ENCODE data around the gene ARL14EPL. TPM values are rescaled to one million over a fixed set of nuclear protein-coding genes. Genes with fewer than 3 reads are reported as not detected.

ARL14EPL gene
- total and polyA plus RNA-seq, 2 experiments from 2014 or later, result not detected

GRCh38 chr5:116044073-116044472, 11.8 kb downstream of the ARL14EPL start (continued):
- no peak for TF ChIP-seq ZNF462 (CRISPR knock-in tag; IDR thresholded peaks at IDR 0.05)
- no peak for TF ChIP-seq POLR2AphosphoS5 (IDR thresholded peaks at IDR 0.05; ENCODE audit: low read depth)
- no peak for TF ChIP-seq STAT1 (IDR thresholded peaks at IDR 0.05; ENCODE audit: unreplicated experiment)
- TF ChIP-seq, protein P1, sequence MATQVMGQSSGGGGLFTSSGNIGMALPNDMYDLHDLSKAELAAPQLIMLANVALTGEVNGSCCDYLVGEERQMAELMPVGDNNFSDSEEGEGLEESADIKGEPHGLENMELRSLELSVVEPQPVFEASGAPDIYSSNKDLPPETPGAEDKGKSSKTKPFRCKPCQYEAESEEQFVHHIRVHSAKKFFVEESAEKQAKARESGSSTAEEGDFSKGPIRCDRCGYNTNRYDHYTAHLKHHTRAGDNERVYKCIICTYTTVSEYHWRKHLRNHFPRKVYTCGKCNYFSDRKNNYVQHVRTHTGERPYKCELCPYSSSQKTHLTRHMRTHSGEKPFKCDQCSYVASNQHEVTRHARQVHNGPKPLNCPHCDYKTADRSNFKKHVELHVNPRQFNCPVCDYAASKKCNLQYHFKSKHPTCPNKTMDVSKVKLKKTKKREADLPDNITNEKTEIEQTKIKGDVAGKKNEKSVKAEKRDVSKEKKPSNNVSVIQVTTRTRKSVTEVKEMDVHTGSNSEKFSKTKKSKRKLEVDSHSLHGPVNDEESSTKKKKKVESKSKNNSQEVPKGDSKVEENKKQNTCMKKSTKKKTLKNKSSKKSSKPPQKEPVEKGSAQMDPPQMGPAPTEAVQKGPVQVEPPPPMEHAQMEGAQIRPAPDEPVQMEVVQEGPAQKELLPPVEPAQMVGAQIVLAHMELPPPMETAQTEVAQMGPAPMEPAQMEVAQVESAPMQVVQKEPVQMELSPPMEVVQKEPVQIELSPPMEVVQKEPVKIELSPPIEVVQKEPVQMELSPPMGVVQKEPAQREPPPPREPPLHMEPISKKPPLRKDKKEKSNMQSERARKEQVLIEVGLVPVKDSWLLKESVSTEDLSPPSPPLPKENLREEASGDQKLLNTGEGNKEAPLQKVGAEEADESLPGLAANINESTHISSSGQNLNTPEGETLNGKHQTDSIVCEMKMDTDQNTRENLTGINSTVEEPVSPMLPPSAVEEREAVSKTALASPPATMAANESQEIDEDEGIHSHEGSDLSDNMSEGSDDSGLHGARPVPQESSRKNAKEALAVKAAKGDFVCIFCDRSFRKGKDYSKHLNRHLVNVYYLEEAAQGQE (IDR thresholded peaks at IDR 0.05; ENCODE audit: unreplicated experiment), result no peak
- TF ChIP-seq ZNF331 (CRISPR knock-in tag; IDR thresholded peaks at IDR 0.05; ENCODE audit: low read depth), result no peak

GRCh38 chr5:116045821-116046220, 13.5 kb downstream of the ARL14EPL start:
- Histone ChIP-seq H2AFZ (no peak overlapping the region), H3K9me2 (ENCODE audit: insufficient read depth) (no peaks in the 10 kb centered on the region), H3K4me3 (no peak overlapping the region), H3K4me1 (ENCODE audit: insufficient read depth) (no peaks in the 10 kb centered on the region), H3K27me3 (ENCODE audit: insufficient read depth) (no peaks in the 10 kb centered on the region), H3K27ac (ENCODE audit: low read depth) (no peak overlapping the region), H3K36me3 (ENCODE audit: insufficient read depth) (no peaks in the 10 kb centered on the region), H3F3A (replicated peaks; ENCODE audit: low read depth) (no peaks in the 10 kb centered on the region), H3K79me2 (replicated peaks; ENCODE audit: insufficient read depth) (no peaks in the 10 kb centered on the region), H4K20me1 (replicated peaks; ENCODE audit: insufficient read depth) (no peaks in the 10 kb centered on the region), H3K4me2 (no peak overlapping the region)
- no peaks in the 10 kb centered on the region for H3K36me3 Mint-ChIP-seq (ENCODE audit: low read depth)
- ATAC-seq (no peak), DNase-seq (ENCODE audit: low spot score) (no peak)
- H3K27me3 Mint-ChIP-seq (ENCODE audit: insufficient read depth, low read depth, poor library complexity), result no peaks in the 10 kb centered on the region
- H3K9me3 Mint-ChIP-seq, result no peaks in the 10 kb centered on the region
- no peak overlapping the region for H3K4me3 Mint-ChIP-seq
- no peak overlapping the region for H3K27ac Mint-ChIP-seq
- peaks cover 3% of the 10 kb centered on the region; the same call in 1 of the 3 replicates for H3K4me1 Mint-ChIP-seq
- TF ChIP-seq ETS1 (IDR thresholded peaks at IDR 0.05), result no peak
- no peak for TF ChIP-seq NANOG (IDR thresholded peaks at IDR 0.05; ENCODE audit: borderline replicate concordance)
- TF ChIP-seq, protein P1 (IDR thresholded peaks at IDR 0.05; ENCODE audit: unreplicated experiment), result no peak
- TF ChIP-seq POLR2AphosphoS5 (IDR thresholded peaks at IDR 0.05; ENCODE audit: low read depth), result no peak
- TF ChIP-seq ZNF114 (CRISPR knock-in tag; IDR thresholded peaks at IDR 0.05), result no peak
- TF ChIP-seq EZH2 (IDR thresholded peaks at IDR 0.05; ENCODE audit: low read depth, unreplicated experiment), result no peak
- TF ChIP-seq STAT1 (IDR thresholded peaks at IDR 0.05; ENCODE audit: unreplicated experiment), result no peak
